Hypothalamus (tissue), 51 donors: ENCODE results near the gene PARP3.
A peak's percentile ranks its signal among the peaks of the same experiment; 100 is the strongest.

Source experiments
- DNase-seq, 51 donors: peaks; one replicate each; lab custom pipeline; 2025; lab: John Stamatoyannopoulos, UW

PARP3 gene

GRCh38 chr3:51946796-51947195 is 4.6 kb downstream of the PARP3 start:
- DNase-seq = no peak

- DNase-seq = no peak
These were observed 5.2 kb downstream of the PARP3 start for GRCh38 chr3:51947215-51947900.

GRCh38 chr3:51948016-51948580 is 5.9 kb downstream of the PARP3 start:
- DNase-seq = no peak

- DNase-seq = no peak
These were observed 7.0 kb downstream of the PARP3 start for GRCh38 chr3:51949121-51949520.

GRCh38 chr3:51950899-51951298 is 8.7 kb downstream of the PARP3 start:
- no peak for DNase-seq

GRCh38 chr3:51953445-51953844 is 11.3 kb downstream of the PARP3 start:
- no peak for DNase-seq

- DNase-seq = no peak
These were observed 11.9 kb downstream of the PARP3 start for GRCh38 chr3:51954105-51954504.

- no peak for DNase-seq
These were observed 12.6 kb downstream of the PARP3 start for GRCh38 chr3:51954713-51955112.

GRCh38 chr3:51955175-51955892 is 13.2 kb downstream of the PARP3 start, which contains the start of gene GPR62:
GPR62 (plus strand) TSS chr3:51955381; CDS start chr3:51955653, 272 bp downstream.
- peak in 44 of 51 donors; percentile 15 to 90 (median 72) for DNase-seq

GRCh38 chr3:51955893-51956770 is 14.0 kb downstream of the PARP3 start:
- DNase-seq = peak in 38 of 51 donors; percentile 24 to 78 (median 62)

- no peak for DNase-seq
These were observed 15.5 kb downstream of the PARP3 start for GRCh38 chr3:51957520-51958205.

- no peak for DNase-seq
These were observed 16.7 kb downstream of the PARP3 start for GRCh38 chr3:51958603-51959521.

GRCh38 chr3:51959651-51960050 is 17.5 kb downstream of the PARP3 start:
- DNase-seq = no peak

GRCh38 chr3:51960386-51960785 is 18.2 kb downstream of the PARP3 start:
- DNase-seq = no peak

- DNase-seq = no peak
These were observed 18.8 kb downstream of the PARP3 start for GRCh38 chr3:51961011-51961410.

- no peak for DNase-seq
These were observed 19.7 kb downstream of the PARP3 start for GRCh38 chr3:51961602-51962569.

GRCh38 chr3:51962854-51963530 is 20.8 kb downstream of the PARP3 start:
- DNase-seq = peak in 8 of 51 donors; percentile 16 to 46 (median 27)
